Naive B cell (primary cell): ENCODE measurements around the gene ITIH2. TPM values are rescaled to one million over a fixed set of nuclear protein-coding genes. Genes with fewer than 3 reads are reported as not detected.

Source experiments
- polyA plus RNA-seq, 6 donors: library from polyadenylated mRNA; unstranded; fragments of 300-500 nt; fragmentation: Illumina TruSeq; gene quantifications; one replicate each; pipeline ENCODE4 v1.2.3, GENCODE V29; 2021; ENCODE audit warnings: low read depth in 6 of 6

The ITIH2 gene
- polyA plus RNA-seq, 6 donors from 2014 or later, result not detected

Other genes with a start within 250 kb of the ITIH2 start
- not detected for gene ITIH5, start 36.4 kb upstream of the ITIH2 start, polyA plus RNA-seq
- gene KIN, start 84.7 kb downstream of the ITIH2 start, polyA plus RNA-seq, result 10 to 100 TPM in 1 of 6 donors, 1 to 10 TPM in 5; 5.3 to 17.9 (median 6.0) TPM
- 100 to 1,000 TPM; 322 to 428 (median 383) TPM for gene ATP5F1C, start 84.9 kb downstream of the ITIH2 start, polyA plus RNA-seq
- 10 to 100 TPM in 1 of 6 donors, 1 to 10 TPM in 5; 6.3 to 17.3 (median 9.5) TPM for gene TAF3, start 115.2 kb downstream of the ITIH2 start, polyA plus RNA-seq